GM12864 (cell line): ENCODE data around the gene CSAG1.
"Not testable (repeated sequence)": the region's sequence is repeated elsewhere in the genome, so short reads cannot be mapped to it uniquely, and the experiment has no call there.

Source experiments
- DNase-seq: peaks from one replicate; pipeline ENCODE4 v3.0.0-alpha.2; 2011; ENCODE audit warnings: low read depth
- H3K4me3 ChIP-seq: 2 replicates; pipeline ENCODE4 v1.5.1; 2011; ENCODE audit warnings: mild to moderate bottlenecking, low read depth, low read length, control low read depth
- CTCF ChIP-seq: IDR thresholded peaks from 2 replicates; pipeline ENCODE4 v1.5.1; 2011; ENCODE audit warnings: low read depth, mild to moderate bottlenecking, moderate library complexity, low read length, control low read depth, inconsistent platforms; ENCODE audit errors: missing control alignments

CSAG1 gene

GRCh38 chrX:152733261-152733975 is at the start of gene CSAG1, which contains the start of gene MAGEA12:
CSAG1 (minus strand) TSS chrX:152733721; CDS start chrX:152732460, 1,261 bp downstream.
MAGEA12 (plus strand) TSS chrX:152733757; CDS start chrX:152736162, 2,405 bp downstream.
- no peak for TF ChIP-seq CTCF
- H3K4me3 ChIP-seq, result no peak within 1 kb of the TSS
- DNase-seq, result no peak

GRCh38 chrX:152769549-152770289 is 36.2 kb upstream of the CSAG1 start, which contains the start of gene MAGEA6:
MAGEA6 (minus strand) TSS chrX:152769689; CDS start chrX:152767650, 2,039 bp downstream.
- not testable (repeated sequence) for DNase-seq, H3K4me3 ChIP-seq

- DNase-seq, H3K4me3 ChIP-seq: not testable (repeated sequence)
These were observed 33.0 kb upstream of the CSAG1 start for GRCh38 chrX:152766562-152766961.

- H3K4me3 ChIP-seq, result not testable (repeated sequence)
These were observed 28.1 kb upstream of the CSAG1 start for GRCh38 chrX:152761582-152761981.

GRCh38 chrX:152759544-152759943 is 26.0 kb upstream of the CSAG1 start:
- not testable (repeated sequence) for H3K4me3 ChIP-seq, DNase-seq

More at GRCh38 chrX:152761582-152761981, 28.1 kb upstream of the CSAG1 start:
- not testable (repeated sequence) for DNase-seq

- not testable (repeated sequence) for DNase-seq, H3K4me3 ChIP-seq
These were observed 25.4 kb upstream of the CSAG1 start, which contains the start of gene CSAG3 for GRCh38 chrX:152758918-152759317. CSAG3 (plus strand) TSS chrX:152759218.

GRCh38 chrX:152754871-152755270 is 21.4 kb upstream of the CSAG1 start:
- DNase-seq, result not testable (repeated sequence)

GRCh38 chrX:152753686-152754650 is 20.4 kb upstream of the CSAG1 start, which contains the start of gene MAGEA2:
MAGEA2 (minus strand) TSS chrX:152753842; CDS start chrX:152751363, 2,479 bp downstream.
- not testable (repeated sequence) for H3K4me3 ChIP-seq, DNase-seq

More at GRCh38 chrX:152754871-152755270, 21.4 kb upstream of the CSAG1 start:
- H3K4me3 ChIP-seq, result not testable (repeated sequence)

GRCh38 chrX:152738560-152738959 is 5.0 kb upstream of the CSAG1 start:
- no peak for DNase-seq
- TF ChIP-seq CTCF, result no peak
- H3K4me3 ChIP-seq, result no peak overlapping the region

- not testable (repeated sequence) for DNase-seq, H3K4me3 ChIP-seq
These were observed 3.0 kb upstream of the CSAG1 start for GRCh38 chrX:152736528-152736927.
